HCT116 (cell line): ENCODE data around the gene CALHM2. TPM values are rescaled to one million over a fixed set of nuclear protein-coding genes. Genes with fewer than 3 reads are reported as not detected.
"Not testable (repeated sequence)": the region's sequence is repeated elsewhere in the genome, so short reads cannot be mapped to it uniquely, and the experiment has no call there.

Source experiments
- ATAC-seq: fragments of 200-7000 bp; cut with Tn5 transposase; 2 replicates; pipeline ENCODE4 v1.9.1; 2020; ENCODE audit warnings: mild to moderate bottlenecking, moderate library complexity
- BruUV-seq: library from RNA; stranded (reverse); fragments of 400-500 nt; replicated peaks from 2 replicates; lab custom pipeline; 2021; lab: Mats Ljungman, UMichigan
- CTCF ChIA-PET: fragments of 300-600 bp; sonication (Branson Sonifier 250); formaldehyde crosslinking; loops from one replicate; lab custom pipeline; 2021; ENCODE audit warnings: antibody characterized with exemption; lab: Charles Lee
- POLR2A ChIA-PET: fragments of 300-600, 350-600 bp; sonication (Branson Sonifier 250); formaldehyde crosslinking; loops from one replicate; lab custom pipeline; 2021; ENCODE audit warnings: antibody characterized with exemption; lab: Charles Lee
- RAD21 ChIA-PET, 2 experiments: fragments of 300-600 bp; sonication (Branson Sonifier 250); formaldehyde crosslinking; loops; one replicate each; lab custom pipeline; 2023; ENCODE audit warnings: low total read pairs in 2 of 2; ENCODE audit not compliant: uncharacterized antibody in 2 of 2, unreplicated experiment in 2 of 2, low non-redundant PET in 1 of 2; lab: Charles Lee
- DNase-seq: peaks from one replicate; pipeline ENCODE4 v3.0.0-alpha.2; 2010; ENCODE audit warnings: low read depth, low spot score
- H2AFZ ChIP-seq: fragments of 200-600 bp; shearing (Covaris generic), sonication (generic); 2 replicates; pipeline ENCODE4 v1.6.1; 2017; ENCODE audit warnings: low read depth, mixed run types, mixed read lengths, antibody characterized with exemption, low read length; ENCODE audit not compliant: poor library complexity, severe bottlenecking
- H3K27ac ChIP-seq: 2 replicates; pipeline ENCODE4 v1.5.1; 2012; ENCODE audit warnings: low read depth, low read length
- H3K27me3 ChIP-seq: fragments of 200-600 bp; sonication (generic); 2 replicates; pipeline ENCODE4 v1.6.1; 2016; ENCODE audit warnings: mixed run types, low read length, mixed read lengths; ENCODE audit not compliant: insufficient read depth
- H3K36me3 ChIP-seq, 2 experiments: fragments of 200-500 bp in 1 of 2; fragments of 200-600 bp in 1 of 2; sonication (Bioruptor generic) in 1 of 2; sonication (generic) in 1 of 2; 2 replicates each; pipeline versions ENCODE4 v1.5.1 to v1.6.1; 2014 to 2016; ENCODE audit warnings: low read length in 2 of 2, inconsistent platforms in 1 of 2, mixed read lengths in 1 of 2, mixed run types in 1 of 2; ENCODE audit not compliant: insufficient read depth in 2 of 2, control insufficient read depth in 1 of 2
- H3K4me1 ChIP-seq, 2 experiments: fragments of 200-600 bp in 1 of 2; sonication (generic) in 1 of 2; 2 replicates each; pipeline versions ENCODE4 v1.5.1 to v1.6.1; 2012 to 2017; ENCODE audit warnings: low read length in 2 of 2, inconsistent platforms in 1 of 2, mild to moderate bottlenecking in 1 of 2, mixed read lengths in 1 of 2, mixed run types in 1 of 2, moderate library complexity in 1 of 2; ENCODE audit not compliant: insufficient read depth in 2 of 2, control insufficient read depth in 1 of 2
- H3K4me2 ChIP-seq: fragments of 200-600 bp; sonication (generic); 2 replicates; pipeline ENCODE4 v1.6.1; 2017; ENCODE audit warnings: mixed run types, low read length, mixed read lengths
- H3K4me3 ChIP-seq, 2 experiments: fragments of 200-600 bp in 1 of 2; sonication (generic) in 1 of 2; replicated peaks in 1 of 2; 2 replicates each; pipeline ENCODE4 v1.5.1; 2011 to 2016; ENCODE audit warnings: low read length in 2 of 2, control low read depth in 1 of 2, low read depth in 1 of 2, mild to moderate bottlenecking in 1 of 2, mixed read lengths in 1 of 2, mixed run types in 1 of 2
- H3K79me2 ChIP-seq: fragments of 200-600 bp; sonication (generic); 2 replicates; pipeline ENCODE4 v1.6.1; 2017; ENCODE audit warnings: mild to moderate bottlenecking, mixed run types, low read length, moderate library complexity, mixed read lengths; ENCODE audit not compliant: insufficient read depth
- H3K9ac ChIP-seq: fragments of 200-600 bp; sonication (generic); 2 replicates; pipeline ENCODE4 v1.6.1; 2016; ENCODE audit warnings: low read length, mixed read lengths
- H3K9me2 ChIP-seq: fragments of 200-600 bp; sonication (generic), shearing (Covaris generic); 2 replicates; pipeline ENCODE4 v1.6.1; 2017; ENCODE audit warnings: mixed run types, mild to moderate bottlenecking, moderate library complexity; ENCODE audit not compliant: insufficient read depth
- H3K9me3 ChIP-seq, 2 experiments: fragments of 200-500 bp in 1 of 2; fragments of 200-600 bp in 1 of 2; sonication (Bioruptor generic) in 1 of 2; sonication (generic) in 1 of 2; 2 replicates each; pipeline ENCODE4 v1.6.1; 2014 to 2017; ENCODE audit warnings: low read length in 2 of 2, mixed read lengths in 2 of 2, inconsistent platforms in 1 of 2, low read depth in 1 of 2, mild to moderate bottlenecking in 1 of 2, mixed run types in 1 of 2, moderate library complexity in 1 of 2; ENCODE audit not compliant: control insufficient read depth in 1 of 2, insufficient read depth in 1 of 2
- H4K20me1 ChIP-seq: fragments of 200-600 bp; sonication (generic), shearing (Covaris generic); 2 replicates; pipeline ENCODE4 v1.6.1; 2017; ENCODE audit warnings: mixed run types, mild to moderate bottlenecking, moderate library complexity; ENCODE audit not compliant: insufficient read depth
- EGR1 ChIP-seq: IDR thresholded peaks from 2 replicates; pipeline ENCODE4 v1.6.1; 2012; ENCODE audit warnings: low read depth
- ELF1 ChIP-seq: IDR thresholded peaks from 2 replicates; pipeline ENCODE4 v1.6.1; 2012; ENCODE audit warnings: low read depth, borderline replicate concordance
- EZH2phosphoT487 ChIP-seq: fragments of 200-600 bp; IDR thresholded peaks from 2 replicates; pipeline ENCODE4 v1.6.1; 2018; ENCODE audit warnings: antibody characterized with exemption, borderline replicate concordance
- FOSL1 ChIP-seq: IDR thresholded peaks from 2 replicates; pipeline ENCODE4 v1.6.1; 2012; ENCODE audit warnings: low read depth
- intact Hi-C: fragments of 100-400 bp; cut with micrococcal nuclease; formaldehyde crosslinking; loops from 2 replicates; pipeline ENCODE4 v1.10.0; 2022
- total RNA-seq: library from RNA; stranded (reverse); gene quantifications from one replicate; pipeline ENCODE4 v1.2.1, GENCODE V29; 2021; ENCODE audit not compliant: unreplicated experiment

The CALHM2 gene
- total RNA-seq, 1 experiment from 2014 or later: 46.1 TPM

- Histone ChIP-seq H3K4me1 (peaks cover 10 to 33% of the 10 kb centered on the region in 2 experiments), H3K9ac (no peak overlapping the region), H3K4me3 (no peak overlapping the region), H3K9me2 (no peaks in the 10 kb centered on the region), H3K9me3 (no peaks in the 10 kb centered on the region), H3K36me3 (no peaks in the 10 kb centered on the region), H4K20me1 (no peaks in the 10 kb centered on the region), H3K79me2 (no peaks in the 10 kb centered on the region), H3K27me3 (no peaks in the 10 kb centered on the region), H2AFZ (no peak overlapping the region), H3K4me2 (no peak overlapping the region), H3K27ac (no peak overlapping the region)
- ATAC-seq (no peak), DNase-seq (no peak)
- POLR2A ChIA-PET: no interaction called here
- RAD21 ChIA-PET: no interaction called here
- CTCF ChIA-PET: interaction anchor here (1.9 kb wide), 1 partner anchor 16 kb away, joined by 5 read pairs; no protein-coding TSS in a partner anchor
- intact Hi-C loops: loop anchor here (5.0 to 10.0 kb wide), 2 partner anchors 245 to 753 kb away; no protein-coding TSS in a partner anchor
- no TSS peak for BruUV-seq
- TF ChIP-seq FOSL1 (no peak), ELF1 (no peak), EZH2phosphoT487 (no peak), EGR1 (no peak)
Measured at GRCh38 chr10:103487410-103487708, 35.2 kb upstream of the CALHM2 start.

- ChIA-PET CTCF (interaction anchor here (0.8 to 3.3 kb wide), 12 partner anchors 10 to 242 kb away, joined by 3 to 9 read pairs (median 6); no protein-coding TSS in a partner anchor), RAD21 (interaction anchor here (1.1 to 1.4 kb wide), 2 partner anchors 569 kb away, joined by 3 read pairs; partner anchors contain the start of gene CNNM2 (in 2 of the 2))
- ATAC-seq, H3K27ac ChIP-seq, H3K27me3 ChIP-seq, H3K9me3 ChIP-seq, POLR2A ChIA-PET, H3K9ac ChIP-seq, H3K4me2 ChIP-seq, H3K4me3 ChIP-seq, BruUV-seq, H3K79me2 ChIP-seq, H2AFZ ChIP-seq, H3K9me2 ChIP-seq, DNase-seq, H4K20me1 ChIP-seq, H3K36me3 ChIP-seq: not testable (repeated sequence)
- intact Hi-C loops: loop anchor here (5.0 to 10.0 kb wide), 2 partner anchors 245 to 752 kb away; no protein-coding TSS in a partner anchor
- peaks cover 4 to 33% of the 10 kb centered on the region in 2 experiments for H3K4me1 ChIP-seq
Measured at GRCh38 chr10:103486635-103487409, 34.7 kb upstream of the CALHM2 start.
